Esophagus squamous epithelium (tissue), 4 donors: ENCODE measurements around the gene HTR3B.

Experiments used
- CTCF ChIP-seq, 6 experiments: fragments of 450-650 bp in 4 of 6; fragments of 200-600 bp in 2 of 6; sonication (generic) in 2 of 6; IDR thresholded peaks; one replicate each; pipeline ENCODE4 v1.5.1; 2016 to 2019; ENCODE audit warnings: antibody characterized with exemption in 6 of 6, mild to moderate bottlenecking in 4 of 6, moderate library complexity in 4 of 6
- POLR2A ChIP-seq, 4 donors: fragments of 450-650 bp; IDR thresholded peaks; one replicate each; pipeline ENCODE4 v1.6.1; 2017; ENCODE audit warnings: antibody characterized with exemption in 4 of 4, mild to moderate bottlenecking in 4 of 4, moderate library complexity in 3 of 4

GRCh38 chr11:113952588-113952987, 48.0 kb downstream of the HTR3B start:
- no peak for TF ChIP-seq CTCF (IDR thresholded peaks at IDR 0.05)
- no peak for TF ChIP-seq POLR2A (IDR thresholded peaks at IDR 0.05)
